ENCODE results near the gene CHST5.

DNA sequence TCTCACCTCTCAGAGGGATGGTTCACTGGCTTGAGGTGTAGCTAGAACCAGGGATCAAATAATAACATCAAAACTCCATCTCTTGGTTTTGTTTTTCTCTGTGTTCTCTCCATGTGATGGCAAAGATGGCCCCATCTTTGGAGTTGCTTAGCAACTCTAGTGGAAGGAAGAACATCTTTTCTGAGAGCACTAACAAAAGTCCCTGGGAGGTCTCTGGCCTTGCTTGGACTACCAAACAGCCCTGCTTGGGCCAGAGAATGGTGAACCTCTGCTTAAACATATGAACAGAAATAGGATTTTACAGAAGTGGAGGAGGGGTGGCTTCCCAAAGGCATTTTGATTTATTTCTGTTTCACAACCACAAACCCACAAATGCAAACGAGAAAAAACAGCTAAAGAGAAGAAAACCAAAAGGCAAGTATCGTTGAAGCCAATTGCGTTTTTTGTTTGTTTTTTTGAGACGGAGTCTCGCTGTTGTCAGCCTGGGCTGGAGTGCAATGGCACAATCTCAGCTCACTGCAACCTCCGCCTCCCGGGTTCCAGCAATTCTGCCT is 43.5 kb upstream of the CHST5 start:
- no peak for TF ChIP-seq GATA2 (IDR thresholded peaks at IDR 0.05; ENCODE audit: low read depth, low read length)
- no peak for TF ChIP-seq GATA3 (IDR thresholded peaks at IDR 0.05; ENCODE audit: low read depth, low read length)
